ENCODE results near the gene CAPN5. TPM values are rescaled to one million over a fixed set of nuclear protein-coding genes. Genes with fewer than 3 reads are reported as not detected.
"Not testable (repeated sequence)": the region's sequence is repeated elsewhere in the genome, so short reads cannot be mapped to it uniquely, and the experiment has no call there.

The CAPN5 gene
- 10 to 100 TPM in 1 of 3 donors, 1 to 10 TPM in 2; 1.6 to 18.8 (median 6.1) TPM for polyA plus RNA-seq

GRCh38 chr11:77066229-77067042 is at the start of gene CAPN5:
TSS of gene CAPN5 (plus strand) at chr11:77066971. CDS start at chr11:77084887, 17,916 bp downstream.
- peaks cover 0 to 4% (median 0%) of the 10 kb centered on the region in 6 donors for H3K9me3 Mint-ChIP-seq
- H3K4me3 Mint-ChIP-seq: peak within 1 kb of the TSS; percentile 85 to 90 (median 86)
- DNase-seq: peak; percentile 88 to 90 (median 89)
- H3K36me3 Mint-ChIP-seq: no peaks in the 10 kb centered on the region
- H3K27me3 Mint-ChIP-seq (ENCODE audit: low read depth in 3 of 3): peaks cover 6 to 20% (median 8%) of the 10 kb centered on the region in 3 donors
- H3K4me1 Mint-ChIP-seq: peaks cover 35 to 47% of the 10 kb centered on the region in 2 donors
- peak within 1 kb of the TSS in 5 of 6 donors; percentile 53 to 81 (median 54) for H3K27ac Mint-ChIP-seq

GRCh38 chr11:77018396-77018924 is 48.3 kb upstream of the CAPN5 start:
- peaks cover 11 to 28% (median 26%) of the 10 kb centered on the region in 3 donors for H3K36me3 Mint-ChIP-seq
- H3K27me3 Mint-ChIP-seq (ENCODE audit: low read depth in 3 of 3); H3K4me3 Mint-ChIP-seq; H3K4me1 Mint-ChIP-seq; H3K27ac Mint-ChIP-seq; DNase-seq; H3K9me3 Mint-ChIP-seq: not testable (repeated sequence)

DNA sequence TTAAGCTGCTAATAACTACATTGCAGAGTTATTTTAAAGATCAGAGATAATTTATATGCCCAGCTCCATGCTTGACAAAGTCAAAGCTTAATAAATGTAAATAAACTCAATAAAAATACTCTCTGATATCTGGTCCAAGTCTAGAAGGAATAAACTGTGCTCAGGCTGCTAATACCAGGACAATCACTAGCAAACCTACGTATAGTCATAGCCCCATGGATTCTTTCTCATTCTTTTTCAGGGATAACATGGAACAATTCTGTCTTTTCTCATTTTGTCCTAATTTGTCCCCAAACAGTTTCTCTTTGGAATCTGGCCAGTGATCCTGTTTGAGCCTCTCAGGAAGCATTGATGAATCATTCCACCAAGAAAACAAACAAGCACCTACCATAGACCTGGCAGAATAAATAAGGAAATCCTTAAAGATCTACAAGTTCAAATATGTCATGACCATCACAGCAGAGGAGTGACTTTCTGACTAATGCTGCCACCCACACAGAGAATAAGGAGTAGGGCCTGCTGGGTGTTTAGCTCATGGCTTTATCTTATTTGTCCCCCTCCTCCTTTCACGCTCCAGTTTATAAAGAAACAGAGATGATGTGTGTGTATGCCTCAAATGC is 46.7 kb upstream of the CAPN5 start:
- DNase-seq: no peak
- H3K27ac Mint-ChIP-seq: no peak overlapping the region
- no peaks in the 10 kb centered on the region for H3K4me1 Mint-ChIP-seq
- H3K9me3 Mint-ChIP-seq: no peaks in the 10 kb centered on the region
- peaks cover 11 to 28% (median 26%) of the 10 kb centered on the region in 3 donors for H3K36me3 Mint-ChIP-seq
- peaks cover 0 to 2% (median 0%) of the 10 kb centered on the region in 3 donors for H3K27me3 Mint-ChIP-seq (ENCODE audit: low read depth in 3 of 3)
- H3K4me3 Mint-ChIP-seq: no peak overlapping the region

DNA sequence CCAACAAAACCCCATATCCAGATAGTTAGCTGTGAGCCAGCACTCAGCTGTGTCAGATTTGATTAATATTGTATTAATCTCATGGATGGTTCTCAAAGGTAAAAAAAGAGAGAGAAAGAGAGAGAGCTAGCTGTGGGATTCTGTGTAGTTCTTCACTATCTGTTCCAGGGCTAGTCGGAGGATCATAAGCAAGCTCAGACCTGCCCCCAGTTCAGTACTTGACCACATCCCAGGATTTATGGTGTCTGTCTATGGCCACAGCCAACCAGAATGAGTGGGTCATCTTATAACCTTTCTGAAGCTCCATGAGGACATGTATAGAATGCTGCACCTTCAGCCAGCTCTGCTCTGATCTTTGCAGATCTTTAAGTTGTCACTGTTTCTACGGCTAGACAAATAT is 46.0 kb upstream of the CAPN5 start:
- Mint-ChIP-seq H3K36me3 (peaks cover 11 to 28% (median 26%) of the 10 kb centered on the region in 3 donors), H3K27ac (no peak overlapping the region), H3K4me3 (no peak overlapping the region), H3K9me3 (no peaks in the 10 kb centered on the region), H3K27me3 (ENCODE audit: low read depth in 3 of 3) (peaks cover 0 to 2% (median 0%) of the 10 kb centered on the region in 3 donors), H3K4me1 (no peaks in the 10 kb centered on the region)
- DNase-seq: no peak

GRCh38 chr11:77024745-77025144 is 42.0 kb upstream of the CAPN5 start:
- Mint-ChIP-seq H3K27ac (no peak overlapping the region), H3K4me1 (no peaks in the 10 kb centered on the region), H3K9me3 (no peaks in the 10 kb centered on the region), H3K36me3 (peaks cover 5 to 17% (median 8%) of the 10 kb centered on the region in 3 donors), H3K4me3 (no peak overlapping the region), H3K27me3 (ENCODE audit: low read depth in 3 of 3) (peaks cover under 1 to 6% (median 2%) of the 10 kb centered on the region in 3 donors)
- DNase-seq: no peak

DNA sequence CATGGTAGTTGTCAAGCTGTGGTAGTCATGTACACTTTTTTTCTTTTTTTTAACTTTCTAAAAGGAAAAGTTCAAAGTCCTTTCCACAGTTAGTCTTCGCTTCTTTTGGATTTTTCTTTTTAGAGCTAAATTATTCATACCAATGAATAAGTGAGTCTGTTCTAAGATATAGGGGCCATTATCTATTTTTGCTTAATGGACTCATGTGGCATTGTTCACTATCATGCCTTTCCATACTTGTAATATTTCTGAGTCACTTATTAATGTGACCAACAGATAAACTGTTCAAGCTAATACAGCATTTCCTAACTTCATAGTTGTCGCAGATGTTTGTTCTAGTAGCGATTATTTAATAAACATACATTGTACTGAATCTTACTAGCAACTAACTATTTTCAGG is 40.5 kb upstream of the CAPN5 start:
- no peak overlapping the region for H3K27ac Mint-ChIP-seq
- no peak overlapping the region for H3K4me3 Mint-ChIP-seq
- H3K4me1 Mint-ChIP-seq: no peaks in the 10 kb centered on the region
- DNase-seq: no peak
- H3K27me3 Mint-ChIP-seq (ENCODE audit: low read depth in 3 of 3): peaks cover 2 to 9% (median 7%) of the 10 kb centered on the region in 3 donors
- no peaks in the 10 kb centered on the region for H3K9me3 Mint-ChIP-seq
- H3K36me3 Mint-ChIP-seq: peaks cover 0 to 8% (median 5%) of the 10 kb centered on the region in 3 donors

DNA sequence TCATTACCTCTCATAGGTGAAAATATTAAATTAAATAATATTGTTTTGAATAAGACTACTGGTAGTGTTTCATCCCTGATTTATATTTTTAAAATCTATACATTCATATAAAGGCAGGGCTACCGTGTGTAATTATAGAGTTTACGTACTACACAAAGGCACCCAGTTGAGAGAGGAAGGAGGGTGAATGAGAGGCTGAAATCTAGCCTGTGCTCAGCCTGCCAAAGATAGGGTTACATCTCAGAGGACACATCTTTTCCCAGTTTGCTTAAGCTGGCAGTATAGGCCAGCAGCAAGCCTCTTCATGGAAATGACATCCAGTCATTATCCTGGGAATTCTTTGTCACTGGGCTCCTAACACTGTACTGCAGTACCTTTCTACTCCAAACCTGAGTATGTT is 40.0 kb upstream of the CAPN5 start:
- Mint-ChIP-seq H3K4me1 (no peaks in the 10 kb centered on the region), H3K4me3 (no peak overlapping the region), H3K36me3 (peaks cover 0 to 3% (median 2%) of the 10 kb centered on the region in 3 donors), H3K27me3 (ENCODE audit: low read depth in 3 of 3) (peaks cover 2 to 9% (median 7%) of the 10 kb centered on the region in 3 donors), H3K9me3 (no peaks in the 10 kb centered on the region), H3K27ac (no peak overlapping the region)
- no peak for DNase-seq

- no peaks in the 10 kb centered on the region for H3K9me3 Mint-ChIP-seq
- H3K36me3 Mint-ChIP-seq: no peaks in the 10 kb centered on the region
- H3K27ac Mint-ChIP-seq: no peak overlapping the region
- H3K4me1 Mint-ChIP-seq: no peaks in the 10 kb centered on the region
- H3K4me3 Mint-ChIP-seq: no peak overlapping the region
- DNase-seq: no peak
- peaks cover 2 to 9% (median 7%) of the 10 kb centered on the region in 3 donors for H3K27me3 Mint-ChIP-seq (ENCODE audit: low read depth in 3 of 3)
Measured at GRCh38 chr11:77027275-77027674, 39.5 kb upstream of the CAPN5 start.

DNA sequence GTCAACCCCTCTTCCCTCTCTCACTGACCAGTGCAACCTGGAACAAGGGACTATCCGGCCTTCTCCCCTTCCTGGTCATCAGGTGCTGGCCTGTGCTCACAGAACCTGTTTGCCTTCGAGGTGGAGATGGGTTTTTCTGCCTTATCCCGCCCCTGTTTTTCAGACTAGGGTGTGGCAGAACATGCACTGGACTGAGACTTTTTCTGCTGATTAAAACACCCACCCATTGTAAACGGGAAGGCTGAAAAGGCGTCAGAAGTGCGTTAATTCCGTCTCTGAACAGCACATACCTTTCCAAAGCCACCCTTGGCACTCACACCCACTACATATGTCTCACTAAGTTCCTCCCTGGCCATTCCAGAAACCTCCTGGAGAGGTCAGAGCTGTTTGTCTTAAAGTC is 36.9 kb upstream of the CAPN5 start:
- H3K4me3 Mint-ChIP-seq: no peak overlapping the region
- no peak for DNase-seq
- no peak overlapping the region for H3K27ac Mint-ChIP-seq
- no peaks in the 10 kb centered on the region for H3K4me1 Mint-ChIP-seq
- no peaks in the 10 kb centered on the region for H3K36me3 Mint-ChIP-seq
- H3K9me3 Mint-ChIP-seq: no peaks in the 10 kb centered on the region
- H3K27me3 Mint-ChIP-seq (ENCODE audit: low read depth in 3 of 3): peaks cover 2 to 9% (median 7%) of the 10 kb centered on the region in 3 donors

DNA sequence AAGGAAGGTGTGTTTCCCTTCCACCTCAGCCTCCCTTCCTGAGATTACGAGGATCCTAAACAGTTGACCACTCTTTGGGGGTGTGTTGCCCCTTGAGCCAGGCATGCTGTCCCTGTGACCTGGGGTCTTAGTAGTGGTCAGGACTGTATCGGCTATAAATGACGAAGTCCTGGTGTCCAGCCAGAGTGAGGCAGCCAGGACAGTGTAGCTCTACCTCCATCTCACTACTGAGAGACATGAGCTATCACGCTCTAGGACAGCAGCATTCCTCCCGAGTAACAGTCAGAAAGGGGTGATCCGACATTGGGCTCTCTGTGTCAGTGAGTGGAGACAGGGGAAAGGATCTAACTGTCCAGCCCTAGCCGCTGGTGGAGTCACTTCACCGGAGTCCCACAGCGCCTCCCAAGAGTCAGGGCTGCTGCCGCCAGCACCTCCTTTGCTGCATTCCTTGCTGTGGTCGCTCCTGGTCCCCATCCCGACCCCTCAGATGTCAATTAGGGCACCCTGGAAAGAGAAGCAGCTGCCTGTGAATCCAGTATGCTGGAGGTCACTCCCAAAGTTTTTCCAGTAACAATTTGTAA is 35.8 kb upstream of the CAPN5 start:
- H3K27ac Mint-ChIP-seq: no peak overlapping the region
- H3K27me3 Mint-ChIP-seq (ENCODE audit: low read depth in 3 of 3): peaks cover 5 to 9% (median 7%) of the 10 kb centered on the region in 3 donors
- no peaks in the 10 kb centered on the region for H3K9me3 Mint-ChIP-seq
- H3K4me1 Mint-ChIP-seq: no peaks in the 10 kb centered on the region
- no peak for DNase-seq
- no peak overlapping the region for H3K4me3 Mint-ChIP-seq
- no peaks in the 10 kb centered on the region for H3K36me3 Mint-ChIP-seq

GRCh38 chr11:77031599-77031998 is 35.2 kb upstream of the CAPN5 start:
- Mint-ChIP-seq H3K27ac (no peak overlapping the region), H3K9me3 (no peaks in the 10 kb centered on the region), H3K4me1 (no peaks in the 10 kb centered on the region), H3K4me3 (no peak overlapping the region), H3K27me3 (ENCODE audit: low read depth in 3 of 3) (peaks cover 5 to 12% (median 10%) of the 10 kb centered on the region in 3 donors), H3K36me3 (no peaks in the 10 kb centered on the region)
- no peak for DNase-seq

DNA sequence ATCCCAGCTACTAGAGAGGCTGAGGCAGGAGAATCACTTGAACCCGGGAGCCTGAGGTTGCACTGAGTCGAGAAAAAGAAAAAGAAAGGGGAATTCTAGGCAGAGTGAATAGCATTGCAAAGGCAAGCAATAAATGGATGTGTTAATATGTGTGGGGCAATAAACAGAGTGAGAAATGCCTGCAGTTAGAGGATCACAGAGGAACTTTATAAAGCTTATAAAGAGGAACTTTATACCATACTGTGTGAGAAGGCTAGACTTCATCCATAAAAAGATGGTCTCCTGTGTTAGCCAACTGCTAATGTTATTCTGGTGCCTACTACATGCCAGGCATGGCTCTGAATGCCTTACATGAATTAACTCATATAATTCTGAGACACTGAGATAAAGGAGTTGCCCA is 31.7 kb upstream of the CAPN5 start:
- H3K27me3 Mint-ChIP-seq (ENCODE audit: low read depth in 3 of 3): peaks cover 10 to 28% (median 23%) of the 10 kb centered on the region in 3 donors
- peaks cover 0 to 7% (median 0%) of the 10 kb centered on the region in 3 donors for H3K36me3 Mint-ChIP-seq
- H3K4me3 Mint-ChIP-seq: no peak overlapping the region
- no peak overlapping the region for H3K27ac Mint-ChIP-seq
- H3K4me1 Mint-ChIP-seq: peaks cover 8 to 9% of the 10 kb centered on the region in 2 donors
- no peak for DNase-seq
- no peaks in the 10 kb centered on the region for H3K9me3 Mint-ChIP-seq

DNA sequence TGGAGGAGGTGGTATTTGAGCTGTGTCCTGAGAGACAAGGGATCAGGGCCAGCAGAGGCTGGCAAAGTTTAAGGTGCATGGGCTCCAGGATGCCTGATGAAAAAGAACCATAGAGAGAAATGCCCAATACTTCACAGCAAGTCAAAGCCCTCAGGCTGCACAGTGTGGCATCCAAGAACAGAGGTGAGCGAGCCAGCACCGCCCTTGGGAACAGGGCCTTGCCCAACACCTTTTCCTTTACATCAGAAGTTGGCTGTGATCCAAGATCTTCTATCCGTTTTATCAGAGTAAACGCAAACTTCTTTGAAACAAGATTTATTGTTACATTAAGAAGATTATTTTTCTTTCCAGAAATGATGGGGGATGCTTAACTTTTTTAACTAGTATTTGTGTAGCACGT is 31.2 kb upstream of the CAPN5 start:
- peaks cover 8 to 9% of the 10 kb centered on the region in 2 donors for H3K4me1 Mint-ChIP-seq
- H3K27ac Mint-ChIP-seq: no peak overlapping the region
- no peak for DNase-seq
- H3K36me3 Mint-ChIP-seq: peaks cover 0 to 7% (median 0%) of the 10 kb centered on the region in 3 donors
- no peaks in the 10 kb centered on the region for H3K9me3 Mint-ChIP-seq
- no peak overlapping the region for H3K4me3 Mint-ChIP-seq
- peaks cover 13 to 26% (median 24%) of the 10 kb centered on the region in 3 donors for H3K27me3 Mint-ChIP-seq (ENCODE audit: low read depth in 3 of 3)

GRCh38 chr11:77036398-77036797 is 30.4 kb upstream of the CAPN5 start:
- peaks cover 9 to 10% of the 10 kb centered on the region in 2 donors for H3K4me1 Mint-ChIP-seq
- H3K36me3 Mint-ChIP-seq: peaks cover 0 to 7% (median 0%) of the 10 kb centered on the region in 3 donors
- H3K9me3 Mint-ChIP-seq: no peaks in the 10 kb centered on the region
- peaks cover 17 to 24% (median 23%) of the 10 kb centered on the region in 3 donors for H3K27me3 Mint-ChIP-seq (ENCODE audit: low read depth in 3 of 3)
- no peak for DNase-seq
- H3K27ac Mint-ChIP-seq: no peak overlapping the region
- no peak overlapping the region for H3K4me3 Mint-ChIP-seq

Data from immature natural killer cell (primary cell).